OCI-LY3 (cell line): ENCODE results near the gene CHAF1A.

Experiments
- H2AFZ ChIP-seq: fragments of 200-600, 300-600 bp; shearing (Covaris generic); 2 replicates; pipeline ENCODE4 v1.6.0; 2014; ENCODE audit warnings: antibody characterized with exemption, low read depth, low read length
- H3K27ac ChIP-seq: fragments of 200-600, 300-600 bp; sonication (generic); 2 replicates; pipeline ENCODE4 v1.5.1; 2014; ENCODE audit warnings: mild to moderate bottlenecking, low read length, moderate library complexity, mixed read lengths
- H3K27me3 ChIP-seq: fragments of 200-600, 300-600 bp; sonication (generic); 2 replicates; pipeline ENCODE4 v1.6.1; 2014; ENCODE audit warnings: low read depth, low read length, mixed read lengths
- H3K36me3 ChIP-seq: fragments of 200-600, 300-600 bp; sonication (generic); replicated peaks from 2 replicates; pipeline ENCODE3; 2014; ENCODE audit warnings: low read depth, low read length, mixed read lengths
- H3K4me1 ChIP-seq: fragments of 300-600, 200-600 bp; sonication (generic); 2 replicates; pipeline ENCODE4 v1.6.1; 2014; ENCODE audit warnings: low read length, mixed read lengths
- H3K4me2 ChIP-seq: fragments of 200-600, 300-600 bp; sonication (generic); 2 replicates; pipeline ENCODE4 v1.6.1; 2014; ENCODE audit warnings: low read length, mixed read lengths
- H3K4me3 ChIP-seq: fragments of 300-600, 200-600 bp; sonication (generic); 2 replicates; pipeline ENCODE4 v1.5.1; 2014; ENCODE audit warnings: antibody characterized with exemption, mild to moderate bottlenecking, low read length, moderate library complexity
- H3K79me2 ChIP-seq: fragments of 300-600, 200-600 bp; shearing (Covaris generic); 2 replicates; pipeline ENCODE4 v1.6.1; 2014; ENCODE audit warnings: mild to moderate bottlenecking, low read length, mixed read lengths
- H3K9ac ChIP-seq: fragments of 300-600, 200-600 bp; shearing (Covaris generic); 2 replicates; pipeline ENCODE4 v1.6.0; 2014; ENCODE audit warnings: mild to moderate bottlenecking, low read length, moderate library complexity
- H3K9me3 ChIP-seq: fragments of 200-600, 300-600 bp; shearing (Covaris generic); 2 replicates; pipeline ENCODE4 v1.6.1; 2014; ENCODE audit warnings: low read length, mixed read lengths; ENCODE audit not compliant: insufficient read depth
- H4K20me1 ChIP-seq: fragments of 200-600, 300-600 bp; sonication (generic); 2 replicates; pipeline ENCODE4 v1.6.1; 2016; ENCODE audit warnings: low read length, mixed read lengths; ENCODE audit not compliant: insufficient read depth
- CTCF ChIP-seq: fragments of 200-600, 300-600 bp; sonication (generic); IDR thresholded peaks from 2 replicates; pipeline ENCODE4 v1.5.1; 2014; ENCODE audit warnings: antibody characterized with exemption, low read length, low read depth
- EZH2phosphoT487 ChIP-seq: fragments of 200-600 bp; shearing (Covaris generic); IDR thresholded peaks from 2 replicates; pipeline ENCODE4 v1.6.1; 2018; ENCODE audit warnings: antibody characterized with exemption, mixed run types, low read depth

CHAF1A gene

GRCh38 chr19:4453232-4454179, 51.1 kb downstream of the CHAF1A start:
- Histone ChIP-seq H3K27ac (no peak overlapping the region), H3K4me2 (no peak overlapping the region), H3K4me3 (no peak overlapping the region), H3K36me3 (peaks cover 21% of the 10 kb centered on the region), H2AFZ (no peak overlapping the region), H3K27me3 (no peaks in the 10 kb centered on the region), H3K9me3 (no peaks in the 10 kb centered on the region), H4K20me1 (peaks cover 15% of the 10 kb centered on the region; the same call in 1 of the 2 replicates), H3K4me1 (peaks cover 11% of the 10 kb centered on the region), H3K9ac (no peak overlapping the region), H3K79me2 (peaks cover 9% of the 10 kb centered on the region)
- TF ChIP-seq EZH2phosphoT487, result no peak
- no peak for TF ChIP-seq CTCF

GRCh38 chr19:4454747-4455718, 52.6 kb downstream of the CHAF1A start:
- H3K9ac ChIP-seq, result no peak overlapping the region
- H2AFZ ChIP-seq, result no peak overlapping the region
- TF ChIP-seq EZH2phosphoT487 (no peak), CTCF (no peak)
- H3K9me3 ChIP-seq, result no peaks in the 10 kb centered on the region
- H3K4me3 ChIP-seq, result no peak overlapping the region
- H3K79me2 ChIP-seq, result peaks cover 9% of the 10 kb centered on the region
- peaks cover 11% of the 10 kb centered on the region for H3K4me1 ChIP-seq
- no peaks in the 10 kb centered on the region for H3K27me3 ChIP-seq
- no peak overlapping the region for H3K4me2 ChIP-seq
- H3K36me3 ChIP-seq, result peaks cover 7% of the 10 kb centered on the region
- peaks cover 15% of the 10 kb centered on the region; the same call in 1 of the 2 replicates for H4K20me1 ChIP-seq
- no peak overlapping the region for H3K27ac ChIP-seq

DNA sequence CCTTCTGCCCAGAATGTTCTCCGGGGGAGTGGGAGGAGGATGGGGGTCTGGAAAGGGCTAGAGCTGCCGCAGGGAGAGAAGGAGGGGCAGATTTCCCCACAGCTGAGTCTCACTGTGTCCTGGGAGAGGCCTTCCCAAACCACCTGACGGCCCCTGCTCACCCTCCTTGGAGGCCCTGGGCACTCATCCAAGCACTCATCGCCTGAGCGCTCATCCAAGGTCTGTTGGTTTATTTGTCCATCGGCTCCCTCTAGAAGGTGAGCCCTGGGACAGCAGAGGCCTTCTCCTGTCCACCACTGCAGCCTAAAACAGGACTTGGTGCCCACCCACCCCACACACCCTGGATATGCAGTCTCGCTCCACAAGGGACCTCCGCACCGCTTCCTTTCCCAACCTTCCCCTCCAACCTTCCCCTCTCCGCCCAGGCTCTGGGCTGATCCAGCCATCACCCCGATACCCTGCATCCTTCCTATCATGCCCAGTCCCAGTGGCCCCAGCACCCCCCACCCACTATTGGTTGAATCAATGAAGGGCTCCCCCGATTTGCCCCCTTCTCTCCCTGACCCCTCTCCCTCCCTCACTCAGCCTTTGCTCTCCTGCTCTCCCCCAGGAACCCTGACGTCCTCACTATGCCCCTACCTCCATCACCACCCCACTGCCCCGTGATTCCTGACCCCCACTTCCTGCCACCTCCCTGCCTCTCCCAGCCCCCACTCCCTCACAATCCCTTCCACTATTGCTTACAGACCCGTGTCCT, 53.5 kb downstream of the CHAF1A start:
- Histone ChIP-seq H3K79me2 (peaks cover 9% of the 10 kb centered on the region), H3K4me3 (peak overlapping the region; percentile 98), H3K27me3 (no peaks in the 10 kb centered on the region), H3K9me3 (no peaks in the 10 kb centered on the region), H4K20me1 (peaks cover 15% of the 10 kb centered on the region; the same call in 1 of the 2 replicates), H3K27ac (no peak overlapping the region), H3K4me1 (peaks cover 11% of the 10 kb centered on the region), H2AFZ (no peak overlapping the region), H3K36me3 (peaks cover 4% of the 10 kb centered on the region), H3K4me2 (peak overlapping the region; percentile 100), H3K9ac (peak overlapping the region; percentile 77)
- TF ChIP-seq EZH2phosphoT487 (no peak), CTCF (no peak)
